OCI-LY3 (cell line): ENCODE data around the gene PIEZO2.

Experiments used
- CTCF ChIP-seq: fragments of 200-600, 300-600 bp; sonication (generic); IDR thresholded peaks from 2 replicates; pipeline ENCODE4 v1.5.1; 2014; ENCODE audit warnings: antibody characterized with exemption, low read length, low read depth
- EZH2phosphoT487 ChIP-seq: fragments of 200-600 bp; shearing (Covaris generic); IDR thresholded peaks from 2 replicates; pipeline ENCODE4 v1.6.1; 2018; ENCODE audit warnings: antibody characterized with exemption, mixed run types, low read depth

- no peak for TF ChIP-seq CTCF
- TF ChIP-seq EZH2phosphoT487 = no peak
These were observed 248.9 kb downstream of the PIEZO2 start for GRCh38 chr18:10900435-10900834.
